Astrocyte of the spinal cord (primary cell): Measurements from ENCODE around the gene PER1.

Experiments used
- DNase-seq: peaks from one replicate; pipeline ENCODE4 v3.0.0; 2011; ENCODE audit warnings: low read depth, low spot score
- H3K4me3 ChIP-seq: 2 replicates; pipeline ENCODE4 v1.5.1; 2011; ENCODE audit warnings: low read depth, mild to moderate bottlenecking, low read length, moderate library complexity
- in situ Hi-C: cut with HindIII; loops from 2 replicates; pipeline ENCODE4 v1.10.0; 2017; ENCODE audit warnings: low sequenced_read_pairs
- TF ChIP-seq, protein P1 (sequence below): IDR thresholded peaks from 2 replicates; pipeline ENCODE4 v1.5.1; 2012; ENCODE audit warnings: low read depth, mild to moderate bottlenecking, low read length, inconsistent platforms

Gene PER1

DNA sequence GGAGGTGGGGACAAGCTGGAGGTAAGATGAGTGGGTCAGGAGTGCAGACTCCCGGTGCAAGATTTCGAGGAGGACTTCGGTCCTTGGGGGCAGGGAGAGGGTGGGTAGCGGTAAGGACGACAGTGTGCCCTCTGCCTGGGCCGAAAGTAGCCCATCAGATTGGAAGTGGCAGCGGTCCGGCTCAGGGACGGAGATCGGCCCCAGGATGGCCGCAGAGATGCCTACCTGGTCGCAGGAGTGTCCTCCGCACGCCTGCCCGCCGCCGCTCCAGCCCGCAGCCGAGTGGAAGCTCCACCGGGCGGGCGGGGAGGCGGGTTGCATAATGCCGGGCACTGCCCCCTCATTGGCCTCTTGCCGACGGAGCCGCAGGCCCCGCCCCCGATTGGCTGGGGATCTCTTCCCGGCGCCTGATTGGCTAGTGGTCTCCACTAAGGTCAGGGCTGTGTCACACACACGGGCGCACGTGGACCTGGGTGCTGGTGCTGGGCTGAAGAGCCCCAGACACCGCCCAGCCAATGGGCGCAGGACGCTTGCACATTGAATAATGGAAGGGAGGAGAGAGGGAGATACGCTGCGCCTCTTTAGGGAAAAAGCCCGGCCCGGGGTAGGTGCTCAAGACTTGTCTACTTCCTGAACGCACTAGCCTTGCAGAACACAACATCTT, at the start of gene PER1:
PER1 (minus strand) TSS at position 293 of the 664 bp plus-strand sequence. CDS start 1,698 bp downstream, outside the sequence.
- H3K4me3 ChIP-seq = peak within 1 kb of the TSS; percentile 93
- TF ChIP-seq, protein P1, sequence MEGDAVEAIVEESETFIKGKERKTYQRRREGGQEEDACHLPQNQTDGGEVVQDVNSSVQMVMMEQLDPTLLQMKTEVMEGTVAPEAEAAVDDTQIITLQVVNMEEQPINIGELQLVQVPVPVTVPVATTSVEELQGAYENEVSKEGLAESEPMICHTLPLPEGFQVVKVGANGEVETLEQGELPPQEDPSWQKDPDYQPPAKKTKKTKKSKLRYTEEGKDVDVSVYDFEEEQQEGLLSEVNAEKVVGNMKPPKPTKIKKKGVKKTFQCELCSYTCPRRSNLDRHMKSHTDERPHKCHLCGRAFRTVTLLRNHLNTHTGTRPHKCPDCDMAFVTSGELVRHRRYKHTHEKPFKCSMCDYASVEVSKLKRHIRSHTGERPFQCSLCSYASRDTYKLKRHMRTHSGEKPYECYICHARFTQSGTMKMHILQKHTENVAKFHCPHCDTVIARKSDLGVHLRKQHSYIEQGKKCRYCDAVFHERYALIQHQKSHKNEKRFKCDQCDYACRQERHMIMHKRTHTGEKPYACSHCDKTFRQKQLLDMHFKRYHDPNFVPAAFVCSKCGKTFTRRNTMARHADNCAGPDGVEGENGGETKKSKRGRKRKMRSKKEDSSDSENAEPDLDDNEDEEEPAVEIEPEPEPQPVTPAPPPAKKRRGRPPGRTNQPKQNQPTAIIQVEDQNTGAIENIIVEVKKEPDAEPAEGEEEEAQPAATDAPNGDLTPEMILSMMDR = no peak
- in situ Hi-C loops = no loop called here
- DNase-seq = peak; percentile 97

- in situ Hi-C loops = no loop called here
- TF ChIP-seq, protein P1 = no peak
- DNase-seq = peak; percentile 92
- H3K4me3 ChIP-seq = peak overlapping the region; percentile 35
Measured at GRCh38 chr17:8192070-8192815, 40.0 kb upstream of the PER1 start.

DNA sequence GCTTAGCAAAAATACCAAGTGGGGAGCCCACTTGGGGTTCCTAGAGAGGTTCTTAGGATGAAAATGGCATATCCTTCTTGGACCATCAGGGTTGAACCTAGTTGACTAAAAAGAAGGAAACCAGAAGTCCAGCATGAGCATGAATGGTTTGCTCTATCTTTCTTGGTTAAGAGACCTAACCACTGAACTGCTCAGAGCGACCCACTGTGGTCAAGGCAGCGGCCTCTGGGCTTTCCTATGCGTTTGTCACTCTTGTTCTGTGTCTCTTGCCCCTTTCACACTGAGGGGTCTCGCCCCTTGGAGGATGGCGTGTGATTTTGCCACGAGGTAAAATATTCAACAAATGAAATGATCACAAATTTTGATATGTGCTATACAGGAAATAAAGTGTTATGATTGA, 38.3 kb upstream of the PER1 start:
- TF ChIP-seq, protein P1 = no peak
- in situ Hi-C loops = no loop called here
- DNase-seq = no peak
- H3K4me3 ChIP-seq = peak overlapping the region; percentile 23

GRCh38 chr17:8189711-8190477, 37.7 kb upstream of the PER1 start, which contains the start of gene BORCS6:
Gene BORCS6, minus strand, starts transcription at chr17:8190180. Its CDS starts 40 bp downstream, at chr17:8190140.
- DNase-seq = peak; percentile 99
- H3K4me3 ChIP-seq = peak within 1 kb of the TSS; percentile 80
- TF ChIP-seq, protein P1 = no peak
- in situ Hi-C loops = no loop called here

GRCh38 chr17:8189041-8189710, 37.0 kb upstream of the PER1 start:
- H3K4me3 ChIP-seq = peak overlapping the region; percentile 80
- TF ChIP-seq, protein P1 = no peak
- no peak for DNase-seq
- in situ Hi-C loops = no loop called here
